Bronchial smooth muscle cell (primary cell): Measurements from ENCODE around the gene DAO. TPM values are rescaled to one million over a fixed set of nuclear protein-coding genes. Genes with fewer than 3 reads are reported as not detected.

Experiments used
- total RNA-seq: library from RNA; depleted of rRNA; stranded (reverse); fragments of >200 nt; gene quantifications from 2 replicates; pipeline ENCODE4 v1.2.1, GENCODE V29; 2014

Gene DAO
- total RNA-seq = not detected in 2 replicates

GRCh38 chr12:108879615-108880254 lies at the start of gene DAO:
Gene DAO (plus strand): TSS chr12:108880092. CDS start chr12:108885007, 4,915 bp downstream.

Other genes with a start within 250 kb of the DAO start
- 0.63 and 1.5 TPM in 2 replicates for gene SELPLG, start 246.2 kb upstream of the DAO start, total RNA-seq
- 165 and 172 TPM in 2 replicates for gene CORO1C, start 148.6 kb upstream of the DAO start, total RNA-seq
- 11.0 and 12.5 TPM in 2 replicates for gene SSH1, start 22.5 kb upstream of the DAO start, total RNA-seq
- not detected in 2 replicates for gene SVOP, start 141.0 kb downstream of the DAO start, total RNA-seq
- 7.4 and 10.7 TPM in 2 replicates for gene USP30, start 172.5 kb downstream of the DAO start, total RNA-seq
- 19.5 and 24.7 TPM in 2 replicates for gene ALKBH2, start 213.4 kb downstream of the DAO start, total RNA-seq
- 14.3 and 15.4 TPM in 2 replicates for gene UNG, start 217.5 kb downstream of the DAO start, total RNA-seq
- 4.7 and 7.3 TPM in 2 replicates for gene ACACB, start 236.5 kb downstream of the DAO start, total RNA-seq